Activated CD8-positive, alpha-beta memory T cell treated with anti-CD3 and anti-CD28 coated beads, Interleukin-2, amount 50 U/mL, for 24 hours (primary cell): ENCODE results near the gene TMED7.

Experiments
- DNase-seq: peaks from one replicate; pipeline ENCODE4 v3.0.0-alpha.2; 2020; ENCODE audit errors: extremely low read depth

The TMED7 gene

DNA sequence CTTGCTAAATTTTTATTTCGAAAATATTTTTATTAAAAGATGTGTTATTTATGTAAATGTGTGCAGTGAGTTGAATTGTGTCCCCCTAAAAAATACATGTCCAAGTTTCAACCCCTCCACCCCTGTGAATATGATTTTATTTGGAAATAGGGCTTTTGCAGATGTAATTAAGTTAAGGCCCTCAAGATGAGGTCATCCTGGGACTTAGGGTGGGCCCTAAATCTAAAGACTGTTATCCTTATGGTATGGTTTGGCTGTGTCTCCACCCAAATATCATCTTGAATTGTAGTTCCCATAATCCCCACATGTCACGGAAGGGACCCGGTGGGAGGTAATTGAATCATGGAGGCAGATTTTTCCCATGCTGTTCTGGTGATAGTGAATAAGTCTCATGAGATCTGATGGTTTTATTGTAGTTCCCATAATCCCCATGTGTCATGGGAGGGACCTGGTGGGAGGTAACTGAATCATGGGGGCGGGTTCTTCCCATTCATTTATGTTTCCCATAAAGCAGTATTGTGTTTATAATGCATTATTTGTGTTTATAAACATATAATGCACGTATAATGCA lies 1.5 kb upstream of the TMED7 start:
- no peak for DNase-seq

DNA sequence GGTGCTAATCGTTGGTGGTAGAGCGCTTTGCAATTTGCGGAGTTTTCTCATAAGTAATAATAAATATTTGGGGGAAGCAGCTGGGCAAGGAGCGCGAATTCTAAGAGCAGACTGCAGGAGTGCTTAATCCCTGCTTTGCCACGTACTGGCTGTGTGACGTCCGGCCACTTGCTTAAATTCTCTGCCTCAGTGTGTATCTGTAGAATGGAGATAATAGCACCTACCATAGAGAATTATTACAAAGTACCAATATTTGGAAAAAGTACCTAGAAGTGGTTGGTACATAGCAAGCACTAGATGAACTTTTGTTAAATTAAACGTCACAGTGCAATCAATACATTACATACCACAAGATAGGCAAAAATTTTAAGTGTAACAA lies 598 bp upstream of the TMED7 start:
- no peak for DNase-seq

DNA sequence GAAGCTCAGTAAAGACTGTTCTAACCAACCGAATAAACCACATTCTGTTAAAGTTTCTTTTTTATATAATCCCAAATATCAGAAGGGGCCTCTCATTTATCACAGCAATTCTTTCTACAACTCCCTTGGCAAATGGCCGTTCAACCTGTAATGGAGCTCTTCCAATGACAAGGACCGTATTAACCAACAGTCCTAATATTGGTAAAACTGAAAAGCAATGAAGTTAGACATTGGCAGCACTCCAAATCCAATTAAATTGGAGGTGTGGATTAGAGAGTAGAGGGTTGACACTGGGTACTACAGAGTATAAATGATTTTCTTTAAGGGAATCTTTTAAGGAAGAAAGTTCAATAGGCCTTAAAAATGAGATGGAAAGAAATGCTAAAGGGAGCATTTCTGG lies 842 bp downstream of the TMED7 start:
- DNase-seq: no peak

DNA sequence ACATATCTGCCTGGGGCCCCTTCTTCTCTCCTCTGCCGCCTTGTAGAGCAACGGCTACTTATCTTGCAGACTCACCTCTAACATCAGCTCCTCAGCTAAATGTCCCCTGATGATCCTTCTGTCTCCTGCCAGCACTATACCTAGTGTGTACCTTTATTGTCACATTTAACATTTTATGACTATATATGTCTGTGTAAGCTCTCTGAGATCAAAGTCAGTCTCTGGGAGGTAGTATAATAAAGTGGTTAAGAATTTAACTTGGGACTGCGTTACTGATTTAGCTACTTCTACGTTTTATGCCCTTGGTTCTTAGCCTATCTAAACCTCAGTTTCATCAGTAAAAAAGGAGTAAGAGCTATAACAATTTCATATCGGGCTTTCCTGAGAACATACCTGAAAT lies 2.2 kb downstream of the TMED7 start:
- DNase-seq: no peak

DNA sequence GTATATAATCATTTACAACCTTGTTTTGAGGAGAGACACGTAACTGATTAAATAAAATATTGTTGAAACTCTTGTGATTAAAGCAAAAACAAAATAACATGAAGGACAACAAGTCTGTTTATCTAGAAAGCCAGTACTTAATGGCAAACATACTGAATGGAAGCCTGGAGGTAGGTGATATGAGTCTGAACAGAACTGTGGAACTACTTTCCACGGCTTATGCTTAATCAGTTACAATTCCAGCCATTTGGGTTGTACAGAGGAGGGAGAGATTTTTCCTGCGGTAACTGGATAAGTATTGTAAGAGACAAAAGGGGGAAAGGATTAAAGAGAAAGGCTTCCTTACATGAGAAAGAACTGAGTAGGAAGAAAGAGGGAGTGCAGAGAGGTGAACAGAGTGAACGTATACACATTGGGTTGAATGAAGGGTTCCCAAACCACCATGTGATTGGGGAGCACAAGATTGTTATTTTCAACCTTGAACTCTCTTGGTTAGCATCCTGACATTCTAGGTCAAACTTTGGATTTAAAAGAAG lies 4.4 kb downstream of the TMED7 start:
- no peak for DNase-seq

DNA sequence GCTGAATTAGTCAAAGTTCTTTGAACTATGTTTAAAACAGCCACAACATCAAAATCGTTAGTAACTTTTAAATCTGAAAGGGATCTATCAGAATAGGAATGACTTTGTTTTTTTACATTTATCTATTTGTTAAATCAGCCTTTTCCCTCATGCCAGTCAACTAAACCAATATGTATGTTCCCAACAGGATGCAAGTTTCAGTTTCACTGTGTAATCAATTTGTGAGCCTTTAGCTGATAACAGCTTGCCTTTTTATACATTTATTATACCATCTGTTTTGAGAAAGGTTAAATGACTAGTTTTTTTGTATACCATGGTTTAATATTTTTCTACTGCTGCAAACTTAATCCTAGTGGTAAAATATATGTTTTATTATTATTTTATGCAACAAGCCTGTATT lies 8.9 kb downstream of the TMED7 start:
- DNase-seq: no peak

DNA sequence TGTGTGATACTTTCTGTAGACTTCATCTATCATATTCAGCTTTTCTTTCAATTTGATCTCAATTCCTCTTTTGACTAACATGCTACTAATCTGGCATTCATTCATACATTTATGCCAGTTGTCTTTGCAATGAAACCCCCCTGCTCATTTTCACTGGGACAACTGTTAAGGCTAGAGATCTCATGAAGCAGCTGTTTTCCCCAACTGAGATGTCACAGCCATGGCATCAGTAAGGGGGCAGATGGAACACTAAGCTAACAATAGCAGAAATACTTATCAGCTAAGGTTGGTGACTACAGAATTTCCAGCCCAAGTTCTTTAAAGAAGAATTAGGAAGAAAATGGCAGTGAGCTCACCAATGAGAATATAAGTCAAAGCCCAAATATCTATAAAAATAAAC lies 9.4 kb downstream of the TMED7 start:
- DNase-seq: no peak

DNA sequence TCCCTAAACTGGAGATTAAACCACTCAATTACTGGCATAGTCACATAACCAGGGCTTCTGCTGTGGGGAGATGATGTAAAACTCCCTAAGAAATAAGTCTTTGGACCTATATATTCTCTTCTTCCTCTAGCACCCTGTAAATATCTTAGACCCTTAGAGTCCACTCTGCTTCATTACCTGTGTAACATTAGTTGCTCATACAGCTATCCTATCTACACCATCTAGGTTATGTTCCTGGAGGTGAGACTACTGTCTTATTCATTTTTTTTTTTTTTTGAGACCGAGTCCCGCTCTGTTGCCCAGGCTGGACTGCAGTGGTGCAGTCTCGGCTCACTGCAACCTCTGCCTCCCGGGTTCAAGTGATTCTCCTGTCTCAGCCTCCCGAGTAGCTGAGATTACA lies 14.0 kb downstream of the TMED7 start:
- no peak for DNase-seq

DNA sequence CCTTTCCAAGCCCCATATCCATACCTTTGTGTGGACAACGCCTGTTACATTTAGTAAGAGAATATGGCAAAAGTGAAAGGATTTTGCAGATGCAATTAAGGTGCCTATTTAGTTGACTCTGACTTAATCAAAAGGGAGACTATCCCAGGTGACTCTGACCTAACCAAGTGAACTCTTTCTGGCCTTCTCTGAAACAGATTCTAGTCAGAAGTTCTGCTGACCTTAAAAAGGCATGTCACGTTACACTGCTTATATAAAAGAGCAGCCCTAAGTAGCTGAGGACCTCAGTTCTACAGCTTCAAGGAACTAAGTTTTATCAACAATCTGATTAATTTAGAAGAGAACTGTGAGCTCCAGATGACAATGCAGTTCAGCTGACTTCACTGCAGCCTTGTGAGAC lies 17.9 kb downstream of the TMED7 start:
- no peak for DNase-seq

DNA sequence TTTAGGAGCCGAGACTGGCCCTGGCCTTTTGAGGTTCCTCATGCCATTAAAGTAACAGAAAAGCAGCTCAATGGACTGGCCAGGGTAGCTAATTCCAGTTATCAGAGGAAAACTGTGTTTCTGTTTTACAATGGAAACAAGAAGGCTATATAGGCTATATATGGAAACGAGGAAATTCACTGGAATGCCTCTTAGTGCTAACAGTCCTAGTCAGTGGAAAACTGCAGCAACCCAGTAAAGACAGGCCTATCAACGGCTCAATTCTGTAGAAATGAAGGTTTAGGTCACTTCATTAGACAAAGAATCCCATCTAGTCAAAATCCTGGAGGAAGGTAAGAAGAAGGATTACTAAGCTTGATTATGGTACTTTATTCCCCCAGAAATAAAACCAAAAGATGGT lies 20.4 kb downstream of the TMED7 start:
- no peak for DNase-seq

DNA sequence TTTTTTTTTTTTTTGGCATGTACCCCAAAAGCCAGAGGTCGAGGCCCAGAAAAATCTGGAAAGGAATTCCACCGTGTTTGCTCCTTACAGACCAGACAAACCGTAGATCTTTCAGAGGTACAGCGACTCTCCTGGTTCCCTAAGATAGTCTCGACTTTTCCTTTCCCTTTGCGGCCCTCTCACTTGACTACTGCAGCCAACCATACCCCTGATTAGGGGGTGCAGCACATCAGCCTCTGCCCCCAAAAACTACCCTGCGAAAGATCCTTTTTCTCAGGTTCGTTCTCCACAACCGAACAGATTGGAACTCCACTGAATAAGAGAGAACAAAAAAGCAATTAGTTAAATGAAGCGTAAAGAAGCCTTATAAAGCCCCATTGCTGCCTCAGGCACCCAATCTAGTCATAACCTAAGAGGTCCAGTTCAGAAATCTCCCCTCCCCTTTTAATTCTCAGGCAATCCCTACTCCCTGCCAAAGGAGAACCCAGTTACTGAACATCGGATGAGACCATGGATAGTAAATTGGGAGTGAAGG lies 23.2 kb downstream of the TMED7 start:
- no peak for DNase-seq

DNA sequence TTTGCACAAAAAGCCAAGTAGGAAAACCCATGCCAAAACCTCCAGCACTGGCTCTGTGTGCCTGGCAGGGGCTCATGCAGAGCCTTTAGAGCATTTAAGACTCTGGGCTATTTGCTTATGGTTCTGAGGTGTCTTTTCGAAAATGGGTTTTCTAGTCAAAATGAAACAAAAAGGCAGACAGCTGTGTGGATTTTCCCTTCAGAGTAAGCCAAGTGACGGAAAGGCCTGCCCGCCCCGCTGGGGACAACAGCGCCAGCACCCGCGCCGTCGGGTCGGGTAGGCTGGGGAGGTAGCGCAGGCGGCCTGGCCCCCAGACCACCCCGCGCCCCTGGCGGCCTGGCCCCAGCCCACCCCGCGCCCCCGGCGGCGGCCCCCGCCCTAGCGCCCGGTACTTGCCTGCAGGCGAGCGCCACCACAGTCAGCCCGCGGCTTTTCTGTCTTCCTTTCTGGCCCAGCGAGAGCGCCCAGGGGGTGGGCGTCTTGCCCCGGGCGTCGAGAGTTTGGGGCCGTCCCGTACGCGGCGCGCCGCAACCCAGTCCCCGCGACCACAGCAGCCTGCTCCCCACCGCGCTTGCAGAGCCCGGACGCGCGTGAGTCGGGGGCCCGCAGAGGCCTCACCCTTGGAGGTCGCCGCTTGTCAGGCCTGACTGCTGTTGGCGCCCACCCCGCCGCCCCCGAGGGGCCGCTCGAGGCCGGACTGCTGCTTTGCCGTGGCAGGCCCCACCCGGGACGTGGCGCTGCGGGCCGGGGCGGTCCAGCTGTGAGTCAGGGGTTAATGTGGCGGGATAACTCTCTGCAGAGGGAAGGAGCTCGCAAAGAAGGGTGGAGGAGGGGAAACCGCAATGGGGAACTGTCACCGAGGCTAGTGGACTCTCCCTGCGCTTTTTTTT lies 23.9 kb downstream of the TMED7 start, which contains the start of gene TICAM2:
Gene TICAM2, minus strand, starts transcription at position 779 of the 890 bp plus-strand sequence. CDS start 21,223 bp downstream, outside the sequence.
- DNase-seq: no peak

DNA sequence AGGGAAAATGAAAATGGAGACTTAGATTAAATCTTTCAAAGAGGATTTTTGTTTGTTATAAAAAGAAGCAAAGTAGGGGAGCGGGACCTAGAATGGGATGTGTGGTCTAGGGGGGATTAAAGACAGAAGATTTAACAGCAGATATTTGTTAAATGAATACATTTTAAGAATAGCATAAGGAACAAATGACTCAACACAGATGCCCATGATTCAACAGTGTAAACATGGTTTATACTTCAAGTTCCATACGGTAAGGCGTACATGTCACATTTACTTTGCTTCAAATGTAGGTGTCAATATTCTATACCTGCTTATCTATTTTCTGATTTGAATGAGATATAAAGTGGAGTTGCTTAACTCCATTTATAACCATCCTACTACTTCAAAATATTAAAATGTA lies 25.1 kb downstream of the TMED7 start:
- DNase-seq: no peak

DNA sequence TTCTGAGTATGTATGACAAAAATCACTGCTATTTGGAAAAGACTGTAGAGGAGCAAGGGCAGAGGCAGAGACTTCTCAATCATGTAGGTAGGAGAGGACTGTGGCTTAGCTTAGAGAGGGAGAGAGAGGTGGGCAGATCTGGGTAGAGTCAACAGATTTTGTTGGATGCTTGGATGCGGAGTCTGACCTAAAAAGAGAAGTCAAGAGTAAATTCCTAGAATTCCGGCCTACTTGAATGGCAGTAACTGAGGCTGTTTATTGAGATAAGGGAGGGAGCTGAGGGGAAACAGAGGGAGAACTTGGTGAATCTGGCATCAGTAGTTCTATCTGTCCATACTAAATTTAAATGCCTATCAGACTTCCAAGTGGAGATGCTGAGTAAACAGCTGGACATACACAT lies 25.9 kb downstream of the TMED7 start:
- no peak for DNase-seq

DNA sequence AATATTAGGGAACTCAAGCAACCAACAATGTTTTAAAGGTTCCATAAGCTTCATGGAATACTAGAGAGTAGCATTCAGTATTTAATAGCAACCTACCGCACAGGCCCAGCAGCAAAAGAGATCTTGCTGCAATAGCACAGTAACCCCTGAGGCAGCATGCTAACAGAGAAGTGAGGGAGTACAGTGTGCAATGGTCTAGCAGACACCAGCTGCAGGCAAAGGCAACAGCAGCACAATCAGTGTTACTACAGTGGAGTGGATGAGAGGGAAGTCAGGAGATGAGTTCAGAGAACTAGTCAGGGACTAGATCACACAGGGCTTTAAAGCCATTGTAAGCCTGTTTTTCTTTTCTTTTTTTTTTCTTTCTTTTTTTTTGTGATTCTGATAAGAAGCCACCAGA lies 26.3 kb downstream of the TMED7 start:
- DNase-seq: no peak

DNA sequence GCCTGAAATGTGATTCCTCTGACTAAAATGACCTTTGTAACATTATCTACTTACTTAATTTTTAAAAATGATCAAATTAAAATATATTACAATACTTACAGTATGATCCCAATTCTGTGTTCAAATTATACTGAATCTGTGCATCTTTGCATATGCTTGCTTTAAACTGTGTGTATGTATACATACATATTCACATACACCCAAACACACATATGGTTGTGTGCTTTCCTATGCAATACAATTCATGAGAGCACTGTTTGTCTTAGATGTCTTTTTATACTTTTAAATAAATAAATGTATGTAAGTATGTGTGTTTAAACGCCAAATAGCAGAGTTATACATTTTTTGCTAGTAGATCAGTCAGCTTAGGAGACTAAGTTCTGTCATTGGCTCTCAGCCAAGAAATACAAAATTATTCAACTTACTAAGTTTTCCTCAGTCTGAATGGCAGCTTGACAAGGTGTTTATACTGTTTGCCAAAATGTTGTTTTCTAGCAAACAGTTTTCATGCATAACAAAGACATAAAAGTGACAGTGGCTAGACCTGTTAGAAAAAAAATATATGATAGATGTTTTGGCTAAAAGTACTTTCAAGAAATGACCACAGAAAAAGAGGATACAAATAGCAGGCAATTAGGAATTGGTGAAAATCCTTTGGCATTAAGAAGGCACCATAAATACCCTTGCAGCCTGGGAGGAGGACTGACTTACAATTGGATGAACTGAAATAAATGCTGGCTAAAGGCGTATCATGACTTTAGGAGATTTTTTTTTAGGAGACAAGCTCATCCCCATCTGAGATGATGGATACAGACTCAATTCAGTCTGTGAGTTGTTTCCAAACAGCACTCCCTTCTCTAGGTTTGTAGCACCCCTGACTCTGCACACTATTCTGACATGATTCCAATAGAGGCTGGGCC lies 31.4 kb downstream of the TMED7 start:
- no peak for DNase-seq

DNA sequence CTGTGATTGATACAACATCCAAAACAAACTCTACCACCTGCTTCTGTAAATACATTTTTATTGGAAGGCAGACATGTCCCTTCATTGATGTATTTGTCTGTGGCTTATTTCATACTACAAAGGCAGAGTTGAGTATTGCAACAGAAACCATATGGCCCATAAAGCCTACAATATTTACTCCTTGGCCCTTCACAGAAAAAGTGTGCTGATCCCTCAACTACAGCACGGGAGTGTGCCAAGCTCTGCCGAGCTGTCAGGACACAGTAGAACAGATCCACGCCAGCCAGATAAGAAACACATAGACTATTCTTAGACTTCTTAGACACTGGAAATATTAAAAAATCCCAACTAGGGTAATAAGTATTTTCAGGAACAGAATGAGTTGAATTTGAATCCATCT lies 36.8 kb downstream of the TMED7 start:
- DNase-seq: no peak

DNA sequence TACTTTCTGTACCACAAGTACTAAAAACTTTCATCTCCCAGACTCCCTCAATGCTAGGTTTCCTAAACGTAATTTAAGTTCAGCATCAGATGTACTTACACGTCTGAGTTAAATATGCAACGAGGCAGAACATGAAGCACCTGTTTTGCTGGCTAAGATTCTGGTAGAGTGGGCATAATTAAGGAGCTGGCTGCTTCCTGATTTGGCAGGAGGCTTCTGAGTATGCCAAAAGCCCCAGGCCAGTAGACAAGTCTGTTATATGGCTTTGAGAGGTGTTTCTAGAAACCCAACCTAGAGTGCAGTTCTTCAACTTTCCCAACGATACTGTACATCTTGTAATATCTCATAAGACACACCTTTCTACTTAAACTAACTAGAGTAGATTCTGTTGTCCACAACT lies 37.2 kb downstream of the TMED7 start:
- no peak for DNase-seq

DNA sequence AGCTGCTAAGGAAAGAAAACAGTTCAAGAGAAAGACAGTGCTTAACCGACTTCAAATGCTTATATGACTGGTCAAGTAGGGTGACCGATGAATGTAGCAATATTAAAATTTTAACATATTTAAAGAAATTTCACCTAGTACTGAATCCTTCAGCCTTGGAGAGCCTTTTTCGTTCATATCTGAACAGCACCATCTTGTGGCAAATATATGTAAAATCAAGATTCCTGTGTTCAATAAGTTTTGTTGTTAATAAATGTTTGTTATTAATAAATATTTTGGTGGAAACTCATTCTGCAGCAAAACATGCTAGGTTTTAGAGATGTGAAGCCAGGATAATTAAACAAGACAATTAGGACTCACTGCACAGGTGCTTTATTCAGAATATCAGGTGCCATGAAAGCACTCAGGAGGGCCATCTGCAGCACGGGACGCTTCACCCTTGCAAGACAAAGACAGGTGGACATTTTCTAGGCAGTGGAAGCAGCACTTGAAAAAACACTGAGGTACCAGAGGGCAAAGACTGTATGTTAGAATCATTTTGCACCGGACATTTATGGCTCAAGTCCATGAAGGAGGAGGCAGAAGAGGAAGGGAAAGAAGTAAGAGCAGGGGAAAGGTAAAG lies 39.2 kb downstream of the TMED7 start:
- no peak for DNase-seq

DNA sequence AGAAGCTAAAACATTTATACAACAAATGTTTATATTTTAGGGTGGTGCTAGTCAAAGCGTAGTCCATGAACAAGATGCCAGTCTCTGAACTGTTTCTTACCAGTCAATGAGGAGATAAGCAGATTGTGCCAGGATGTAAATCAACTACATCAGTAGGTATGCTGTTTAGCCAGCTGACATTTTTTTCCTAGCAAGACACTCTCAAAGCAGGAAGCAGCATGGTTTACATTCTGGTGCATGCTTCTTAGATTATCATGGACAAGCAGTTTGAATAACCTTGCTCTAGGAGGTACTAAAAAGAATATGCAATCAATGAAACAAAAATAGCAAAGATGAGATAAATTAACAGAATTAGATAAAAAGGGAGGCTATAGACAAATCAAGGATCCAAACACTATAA lies 40.6 kb downstream of the TMED7 start:
- no peak for DNase-seq

DNA sequence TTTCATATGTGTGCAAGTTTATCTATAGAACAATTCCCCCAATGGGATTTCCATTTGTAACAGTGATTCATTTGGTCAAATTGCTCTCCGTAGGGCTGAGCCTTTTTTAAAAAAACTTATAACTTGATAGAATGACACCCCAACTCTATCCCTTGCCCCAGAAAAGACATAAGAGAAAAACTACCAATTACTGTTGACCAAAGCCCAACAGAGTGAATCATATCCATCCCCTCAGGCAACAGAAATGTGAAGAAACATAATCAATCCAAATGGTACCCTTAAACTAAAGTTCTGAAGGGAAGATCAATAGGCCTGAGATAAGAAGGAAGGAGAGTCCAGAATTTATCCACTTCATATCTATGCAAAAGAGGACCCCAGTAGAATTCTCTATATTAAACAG lies 41.3 kb downstream of the TMED7 start:
- DNase-seq: no peak

DNA sequence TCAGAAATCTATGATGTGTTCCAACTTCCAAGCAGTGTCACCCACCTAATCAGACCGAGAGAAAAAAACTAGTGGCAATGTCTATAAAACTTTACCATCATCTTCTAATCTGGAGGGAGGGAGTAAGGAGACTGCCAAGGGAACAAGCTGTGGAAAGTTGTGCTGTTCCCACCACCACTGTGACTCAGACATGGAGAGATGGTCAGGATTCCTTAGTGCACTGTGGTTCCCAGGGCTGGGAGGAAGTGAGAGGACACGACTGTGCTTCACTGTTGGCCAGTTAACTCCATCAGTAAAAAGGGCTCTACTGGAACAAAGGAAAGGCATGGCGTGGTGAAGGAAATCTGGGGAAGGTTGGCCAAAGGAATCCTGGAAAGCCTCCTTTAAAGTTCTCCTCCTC lies 42.4 kb downstream of the TMED7 start:
- DNase-seq: no peak
